ENCODE measurements around the gene ZNF345.

Gene ZNF345

DNA sequence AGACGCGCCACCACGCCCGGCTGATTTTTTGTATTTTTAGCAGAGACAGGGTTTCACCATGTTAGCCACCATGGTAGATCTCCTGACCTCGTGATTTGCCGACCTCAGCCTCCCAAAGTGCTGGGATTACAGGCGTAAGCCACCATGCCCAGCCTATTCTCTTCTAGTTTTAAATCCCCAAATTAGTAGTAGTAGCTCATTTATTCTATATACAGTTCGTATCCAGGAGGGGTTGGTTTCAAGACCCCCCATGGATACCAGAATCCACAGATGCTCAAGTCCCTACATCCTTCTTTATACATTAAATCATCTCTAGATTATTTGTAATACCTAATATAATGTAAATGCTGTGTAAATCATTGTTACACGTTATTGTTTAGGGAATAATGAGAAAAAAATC is 67.4 kb downstream of the ZNF345 start:
- Histone ChIP-seq H3K9me3 (ENCODE audit: control insufficient read depth, low read length) (peaks cover 2% of the 10 kb centered on the region), H3K27ac (ENCODE audit: insufficient read depth, low read depth, low read length, poor library complexity, severe bottlenecking) (no peak overlapping the region), H3K4me3 (ENCODE audit: insufficient read depth, low read depth, low read length) (no peak overlapping the region), H3K27me3 (ENCODE audit: control insufficient read depth, insufficient read depth, low read length, poor library complexity, severe bottlenecking) (no peaks in the 10 kb centered on the region), H3K36me3 (ENCODE audit: control insufficient read depth, insufficient read depth, low read length) (peaks cover 22% of the 10 kb centered on the region), H3K4me1 (ENCODE audit: control insufficient read depth, insufficient read depth, low read length) (no peaks in the 10 kb centered on the region)
- 94 to 95% methylated on average over 9 of the region's 9 CpGs for WGBS, 2 experiments
